NCI-H524 treated with DMSO at 0.1 percent for 48 hours (cell line): ENCODE data around the gene AGRP.

ENCODE experiments used
- DNase-seq: peaks from one replicate; lab custom pipeline; 2025; lab: John Stamatoyannopoulos, UW

The AGRP gene

DNA sequence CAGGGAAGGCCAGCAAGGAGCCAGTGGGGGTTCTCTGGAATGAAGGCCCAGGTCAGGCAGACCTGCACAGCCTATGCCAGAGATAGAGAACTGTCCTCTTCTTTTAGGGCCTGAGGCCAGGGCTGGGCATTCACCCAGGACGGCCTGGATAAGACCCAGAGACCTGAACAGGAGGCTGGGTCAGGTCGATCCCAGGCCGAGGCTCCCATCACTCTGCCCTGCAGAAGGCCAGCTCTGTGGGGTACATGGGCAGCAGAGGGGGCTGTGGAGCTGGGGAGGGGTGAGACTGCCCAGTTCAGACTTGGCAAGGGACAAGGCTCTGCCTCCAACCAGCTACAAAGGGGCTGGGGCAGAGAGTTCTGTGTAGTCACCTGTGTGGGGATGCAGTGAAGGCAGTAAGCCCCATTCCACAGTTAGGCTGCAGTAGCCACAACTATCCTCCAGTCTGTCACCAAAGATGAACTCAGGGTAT lies 37.9 kb downstream of the AGRP start:
- no peak for DNase-seq

DNA sequence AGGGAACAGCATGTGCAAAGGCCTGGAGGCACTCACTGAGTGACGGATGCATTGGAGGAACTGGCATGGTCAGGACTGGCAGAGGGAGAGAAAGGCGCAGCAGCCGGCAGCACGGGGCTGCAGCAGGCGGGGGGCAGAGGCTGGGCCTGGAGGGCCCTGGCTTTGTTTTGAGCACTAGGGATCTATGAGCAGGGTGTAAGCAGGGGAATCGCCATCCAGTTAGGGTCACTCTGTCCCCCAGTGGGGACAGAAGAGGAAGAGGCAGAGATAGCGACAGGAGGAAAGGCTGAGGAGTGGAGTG lies 38.3 kb downstream of the AGRP start:
- no peak for DNase-seq

GRCh38 chr16:67444259-67445125 lies 38.9 kb downstream of the AGRP start:
- no peak for DNase-seq

GRCh38 chr16:67443265-67443664 lies 40.1 kb downstream of the AGRP start:
- DNase-seq = no peak

- no peak for DNase-seq
Measured at GRCh38 chr16:67442581-67443255, 40.6 kb downstream of the AGRP start.

DNA sequence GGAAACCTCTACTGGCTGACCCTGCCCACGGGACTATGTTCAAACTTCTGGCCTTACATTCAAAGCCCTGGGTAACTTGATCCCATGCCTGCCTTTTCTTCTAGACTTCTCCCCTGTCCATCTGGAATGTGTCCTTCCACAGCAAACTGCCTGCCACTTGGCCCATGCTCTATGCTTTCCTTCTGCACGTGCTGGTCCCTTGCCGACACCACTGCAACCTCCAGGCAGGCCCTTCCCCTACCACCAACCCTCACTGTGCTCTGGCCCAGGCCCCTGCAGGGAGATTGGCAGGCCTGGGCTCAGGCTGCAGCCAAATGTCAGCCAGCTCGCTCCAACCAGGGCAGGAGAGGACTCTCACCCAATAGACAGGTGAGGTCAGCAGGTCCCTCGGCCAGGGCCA lies 41.4 kb downstream of the AGRP start:
- peak; percentile 31 for DNase-seq

DNA sequence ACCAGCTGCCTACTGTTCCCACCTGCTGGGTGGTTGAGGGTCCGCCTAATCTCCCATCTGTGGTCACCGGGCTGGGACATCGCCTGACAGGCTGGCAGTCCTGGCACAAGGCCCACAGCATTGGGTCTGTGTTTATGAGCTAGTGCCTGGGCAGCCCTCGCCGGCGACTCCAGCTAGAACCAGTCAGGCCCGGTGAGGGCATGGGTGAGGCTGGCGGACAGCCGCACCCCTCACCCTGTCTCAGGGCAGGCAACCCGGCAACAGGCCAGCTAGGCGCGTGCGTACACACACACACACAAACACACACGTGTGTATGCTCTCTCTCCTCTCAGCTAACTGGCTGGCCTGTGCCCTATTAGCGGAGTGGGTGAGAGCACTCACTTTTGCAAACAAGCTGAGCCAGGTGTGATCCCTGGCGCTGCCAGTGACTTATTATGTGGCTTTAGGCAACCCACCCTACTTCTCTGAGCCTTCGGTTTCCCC lies 42.0 kb downstream of the AGRP start:
- DNase-seq = peak; percentile 89

- DNase-seq = no peak
Measured at GRCh38 chr16:67438824-67439393, 44.4 kb downstream of the AGRP start.

GRCh38 chr16:67438098-67438791 lies 45.1 kb downstream of the AGRP start:
- no peak for DNase-seq

- no peak for DNase-seq
Measured at GRCh38 chr16:67437513-67437912, 45.8 kb downstream of the AGRP start.

DNA sequence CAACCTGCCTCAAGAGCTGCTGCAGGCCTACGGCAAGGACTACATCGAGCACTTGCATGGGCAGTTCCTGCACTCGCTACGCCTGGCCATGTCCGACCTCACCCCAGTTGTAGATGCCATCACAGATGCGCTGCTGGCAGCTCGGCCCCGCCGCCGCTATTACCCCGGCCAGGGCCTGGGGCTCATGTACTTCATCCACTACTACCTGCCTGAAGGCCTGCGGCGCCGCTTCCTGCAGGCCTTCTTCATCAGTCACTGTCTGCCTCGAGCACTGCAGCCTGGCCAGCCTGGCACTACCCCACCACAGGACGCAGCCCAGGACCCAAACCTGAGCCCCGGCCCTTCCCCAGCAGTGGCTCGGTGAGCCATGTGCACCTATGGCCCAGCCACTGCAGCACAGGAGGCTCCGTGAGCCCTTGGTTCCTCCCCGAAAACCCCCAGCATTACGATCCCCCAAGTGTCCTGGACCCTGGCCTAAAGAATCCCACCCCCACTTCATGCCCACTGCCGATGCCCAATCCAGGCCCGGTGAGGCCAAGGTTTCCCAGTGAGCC lies 46.6 kb downstream of the AGRP start:
- DNase-seq = no peak

DNA sequence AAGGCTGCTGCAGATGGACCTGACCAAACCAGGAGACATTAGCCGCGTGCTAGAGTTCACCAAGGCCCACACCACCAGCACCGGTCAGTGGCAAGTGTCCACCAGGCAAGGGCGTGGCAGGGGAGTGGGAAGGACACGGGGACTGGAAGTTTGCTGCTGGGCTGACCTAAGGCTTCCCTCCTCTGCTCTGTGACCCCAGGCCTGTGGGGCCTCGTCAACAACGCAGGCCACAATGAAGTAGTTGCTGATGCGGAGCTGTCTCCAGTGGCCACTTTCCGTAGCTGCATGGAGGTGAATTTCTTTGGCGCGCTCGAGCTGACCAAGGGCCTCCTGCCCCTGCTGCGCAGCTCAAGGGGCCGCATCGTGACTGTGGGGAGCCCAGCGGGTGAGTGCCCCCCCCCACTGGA lies 47.6 kb downstream of the AGRP start:
- DNase-seq = no peak

DNA sequence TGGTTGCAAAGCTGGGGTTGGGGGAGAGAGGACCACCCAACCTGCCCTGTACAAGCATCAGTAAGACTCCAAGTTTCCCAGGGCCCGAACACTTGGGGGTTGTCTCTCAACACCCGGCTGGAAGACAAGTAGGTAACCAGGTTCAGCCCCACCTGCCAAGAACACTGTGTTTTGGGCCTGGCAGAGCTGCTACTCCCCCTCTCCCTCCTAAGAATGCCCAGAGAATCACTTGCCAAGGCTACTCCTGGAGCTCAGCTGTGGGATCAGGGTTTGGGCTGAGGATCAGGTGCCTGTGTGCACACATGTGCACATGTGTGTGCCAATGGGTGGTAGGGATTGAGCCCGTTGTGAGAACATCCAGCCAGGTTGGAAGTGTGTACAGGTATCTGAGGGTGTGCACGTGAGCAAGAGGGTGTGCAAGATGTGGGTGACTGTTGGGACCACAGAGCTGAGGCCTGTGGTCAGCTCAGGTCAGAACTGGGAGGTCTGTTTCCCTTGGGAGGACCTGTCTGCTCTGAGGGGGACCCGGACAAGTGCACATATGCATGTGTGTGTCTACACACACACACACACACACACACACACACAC lies 50.1 kb downstream of the AGRP start:
- DNase-seq = no peak
